SHP77 treated with DMSO at 0.1 percent for 48 hours (cell line): ENCODE measurements around the gene ZNF568.

Experiments used
- DNase-seq: peaks from one replicate; lab custom pipeline; 2025; lab: John Stamatoyannopoulos, UW

Gene ZNF568

DNA sequence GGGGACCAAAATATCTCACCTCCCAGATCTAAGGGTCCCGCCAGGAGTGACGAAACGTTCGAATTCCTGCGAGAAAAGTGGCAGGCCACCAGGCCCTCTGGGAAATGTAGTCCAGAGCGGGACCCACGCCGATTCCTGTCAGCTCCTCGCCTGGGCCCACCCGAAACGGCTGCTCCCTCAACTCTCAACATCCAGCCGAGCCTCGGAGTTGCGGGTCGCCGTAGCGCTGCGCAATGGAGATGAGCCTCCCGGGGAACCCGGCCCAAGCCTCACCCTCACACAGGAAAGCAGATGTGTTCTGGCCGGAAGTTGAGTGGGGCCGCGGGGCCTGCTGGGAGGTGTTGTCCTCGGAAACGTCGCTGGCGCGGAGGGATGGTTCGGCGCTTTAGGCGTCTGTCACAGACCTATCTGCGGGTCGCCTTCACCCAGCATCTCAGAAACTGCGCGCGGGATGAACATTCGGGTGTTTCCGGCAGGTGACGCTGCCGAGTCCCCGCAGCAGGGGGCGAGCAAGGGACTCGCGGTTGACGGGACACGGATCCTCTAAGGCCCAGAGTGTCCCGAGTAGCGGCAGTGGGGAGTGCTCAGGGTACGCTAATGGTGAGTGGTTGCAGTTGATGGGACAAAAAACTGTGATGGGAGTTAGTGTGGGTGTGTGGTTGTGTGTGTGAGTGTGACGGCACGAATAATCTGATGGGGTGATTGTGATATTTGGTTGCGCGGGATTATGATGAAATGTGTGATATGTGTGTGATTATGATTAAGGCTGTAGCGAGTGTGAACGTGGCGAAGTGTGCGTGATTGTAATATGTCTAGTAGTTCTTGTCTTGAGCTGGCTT, at the start of gene ZNF568, which contains the start of gene ZNF829:
TSS of gene ZNF568 (plus strand) at position 341 of the 839 bp plus-strand sequence. CDS start 6,439 bp downstream, outside the sequence.
TSS of gene ZNF829 (minus strand) at position 300 of the 839 bp plus-strand sequence. CDS start 1,124 bp downstream, outside the sequence.
- peak; percentile 72 for DNase-seq

DNA sequence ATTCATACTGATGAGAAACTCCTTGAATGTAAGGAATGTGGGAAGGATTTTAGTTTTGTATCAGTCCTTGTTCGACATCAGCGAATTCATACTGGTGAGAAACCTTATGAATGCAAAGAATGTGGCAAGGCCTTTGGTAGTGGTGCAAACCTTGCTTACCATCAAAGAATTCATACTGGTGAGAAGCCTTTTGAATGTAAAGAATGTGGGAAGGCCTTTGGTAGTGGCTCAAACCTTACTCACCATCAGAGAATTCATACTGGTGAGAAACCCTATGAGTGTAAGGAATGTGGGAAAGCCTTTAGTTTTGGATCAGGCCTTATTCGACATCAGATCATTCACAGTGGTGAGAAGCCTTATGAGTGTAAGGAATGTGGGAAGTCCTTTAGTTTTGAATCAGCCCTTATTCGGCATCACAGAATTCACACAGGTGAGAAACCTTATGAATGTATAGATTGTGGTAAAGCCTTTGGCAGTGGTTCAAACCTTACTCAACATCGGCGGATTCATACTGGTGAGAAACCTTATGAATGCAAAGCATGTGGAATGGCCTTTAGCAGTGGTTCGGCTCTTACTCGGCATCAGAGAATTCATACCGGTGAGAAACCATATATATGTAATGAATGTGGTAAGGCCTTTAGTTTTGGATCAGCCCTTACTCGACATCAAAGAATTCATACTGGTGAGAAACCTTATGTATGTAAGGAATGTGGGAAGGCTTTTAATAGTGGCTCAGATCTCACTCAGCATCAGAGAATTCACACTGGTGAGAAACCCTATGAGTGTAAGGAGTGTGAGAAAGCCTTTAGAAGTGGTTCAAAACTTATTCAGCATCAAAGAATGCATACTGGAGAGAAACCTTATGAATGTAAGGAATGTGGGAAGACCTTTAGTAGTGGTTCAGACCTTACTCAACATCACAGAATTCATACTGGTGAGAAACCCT, 38.9 kb upstream of the ZNF568 start:
- no peak for DNase-seq

GRCh38 chr19:36891768-36892357, 24.3 kb upstream of the ZNF568 start:
- no peak for DNase-seq

DNA sequence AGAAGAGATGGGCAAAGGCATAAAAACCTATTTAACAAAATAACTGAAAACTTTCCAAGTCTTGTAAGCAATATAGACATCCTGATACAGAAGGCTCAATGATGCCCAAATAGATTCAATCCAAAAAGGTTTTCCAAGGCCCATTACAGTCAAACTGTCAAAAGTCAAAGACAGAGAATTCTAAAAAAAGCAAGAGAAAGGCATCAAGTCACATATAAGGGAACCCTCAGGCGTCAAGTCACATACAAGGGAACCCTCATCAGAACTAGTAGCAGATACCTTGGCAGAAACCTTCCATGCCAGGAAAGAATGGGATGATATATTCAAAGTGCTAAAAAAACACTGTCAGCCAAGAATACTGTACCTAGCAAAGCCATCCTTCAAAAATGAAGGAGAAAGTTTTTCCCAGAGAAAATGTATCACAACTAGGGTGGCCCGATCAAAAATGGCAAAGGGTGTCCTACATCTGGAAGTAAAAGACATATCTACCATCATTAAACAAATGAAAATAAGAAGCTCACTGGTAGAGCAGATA, 21.2 kb upstream of the ZNF568 start:
- DNase-seq = no peak

- no peak for DNase-seq
Measured at GRCh38 chr19:36898422-36898821, 17.7 kb upstream of the ZNF568 start.

GRCh38 chr19:36916991-36917390, 859 bp downstream of the ZNF568 start:
- DNase-seq = no peak

- no peak for DNase-seq
Measured at GRCh38 chr19:36918090-36918489, 2.0 kb downstream of the ZNF568 start.

DNA sequence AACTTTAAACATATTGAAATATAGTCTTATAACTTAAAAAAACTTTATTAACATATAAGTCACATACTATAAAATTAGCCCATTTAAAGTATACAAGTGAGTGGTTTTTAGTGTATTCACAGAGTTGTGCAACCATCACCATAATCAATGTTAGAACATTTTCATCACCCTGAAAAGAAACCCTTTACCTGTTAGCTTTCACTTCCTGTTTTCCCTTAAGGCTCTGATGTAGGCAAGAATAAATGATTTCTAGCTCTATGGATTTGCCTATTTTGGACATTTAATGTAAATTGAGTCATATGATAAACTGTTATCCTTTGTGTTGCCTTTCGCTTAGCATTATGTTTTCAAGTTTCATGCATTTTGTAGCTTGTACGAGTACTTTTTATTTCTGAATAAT, 15.6 kb downstream of the ZNF568 start:
- no peak for DNase-seq

DNA sequence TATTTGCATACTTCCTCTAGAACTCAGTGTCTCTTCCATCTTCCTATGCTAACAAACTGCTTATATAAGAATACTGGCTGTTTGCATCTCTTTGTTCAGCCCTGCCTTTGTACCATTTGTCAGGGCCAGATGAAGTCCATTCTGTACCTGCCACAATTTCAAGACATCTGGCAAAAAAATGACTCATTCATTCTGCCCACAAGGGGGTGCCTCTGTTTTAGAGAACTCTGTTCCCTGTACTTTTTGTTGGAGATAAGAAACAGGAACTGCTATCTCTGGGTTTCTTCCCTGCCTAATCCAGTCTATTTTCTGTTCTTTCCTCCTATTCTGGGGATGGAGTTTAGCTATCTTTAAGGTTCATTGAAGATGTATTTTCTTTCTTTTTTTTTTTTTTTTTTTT, 23.0 kb downstream of the ZNF568 start:
- DNase-seq = no peak

DNA sequence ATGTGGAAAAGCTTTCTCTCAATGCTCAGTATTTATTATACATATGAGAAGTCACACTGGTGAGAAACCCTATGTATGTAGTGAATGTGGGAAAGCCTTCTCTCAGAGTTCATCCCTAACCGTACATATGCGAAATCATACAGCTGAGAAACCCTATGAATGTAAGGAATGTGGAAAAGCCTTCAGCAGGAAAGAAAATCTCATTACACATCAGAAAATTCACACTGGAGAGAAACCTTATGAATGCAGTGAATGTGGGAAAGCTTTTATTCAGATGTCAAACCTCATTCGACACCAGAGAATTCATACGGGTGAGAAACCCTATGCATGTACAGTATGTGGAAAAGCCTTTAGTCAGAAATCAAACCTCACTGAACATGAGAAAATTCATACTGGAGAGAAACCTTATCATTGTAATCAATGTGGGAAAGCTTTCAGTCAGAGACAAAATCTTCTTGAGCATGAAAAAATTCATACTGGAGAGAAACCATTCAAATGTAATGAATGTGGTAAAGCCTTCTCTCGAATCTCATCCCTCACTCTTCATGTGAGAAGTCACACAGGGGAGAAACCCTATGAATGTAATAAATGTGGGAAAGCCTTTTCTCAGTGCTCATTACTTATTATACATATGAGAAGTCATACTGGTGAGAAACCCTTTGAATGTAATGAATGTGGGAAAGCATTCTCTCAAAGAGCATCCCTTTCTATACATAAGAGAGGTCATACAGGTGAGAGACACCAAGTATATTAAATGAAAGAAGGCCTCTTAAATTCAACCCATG, 34.4 kb downstream of the ZNF568 start:
- no peak for DNase-seq

DNA sequence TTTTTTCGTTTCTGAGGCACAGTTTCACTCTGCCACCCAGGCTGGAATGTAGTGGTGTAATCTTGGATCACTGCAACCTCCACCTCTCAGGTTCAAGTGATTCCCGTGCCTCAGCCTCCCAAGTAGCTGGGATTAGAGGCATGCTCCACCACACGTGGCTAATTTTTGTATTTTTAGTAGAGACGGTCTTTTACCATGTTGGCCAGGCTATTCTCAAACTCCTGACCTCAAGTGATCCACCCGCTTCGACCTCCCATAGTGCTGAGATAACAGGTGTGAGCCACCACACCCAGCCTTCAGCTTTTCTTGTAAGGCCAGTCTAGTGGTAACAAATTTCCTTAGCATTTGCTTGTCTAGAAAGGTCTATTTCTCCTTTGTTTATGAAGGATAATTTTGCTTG, 46.2 kb downstream of the ZNF568 start:
- no peak for DNase-seq

GRCh38 chr19:36963280-36963679, 47.1 kb downstream of the ZNF568 start:
- DNase-seq = peak; percentile 89

- DNase-seq = no peak
Measured at GRCh38 chr19:36972571-36972970, 56.4 kb downstream of the ZNF568 start.

DNA sequence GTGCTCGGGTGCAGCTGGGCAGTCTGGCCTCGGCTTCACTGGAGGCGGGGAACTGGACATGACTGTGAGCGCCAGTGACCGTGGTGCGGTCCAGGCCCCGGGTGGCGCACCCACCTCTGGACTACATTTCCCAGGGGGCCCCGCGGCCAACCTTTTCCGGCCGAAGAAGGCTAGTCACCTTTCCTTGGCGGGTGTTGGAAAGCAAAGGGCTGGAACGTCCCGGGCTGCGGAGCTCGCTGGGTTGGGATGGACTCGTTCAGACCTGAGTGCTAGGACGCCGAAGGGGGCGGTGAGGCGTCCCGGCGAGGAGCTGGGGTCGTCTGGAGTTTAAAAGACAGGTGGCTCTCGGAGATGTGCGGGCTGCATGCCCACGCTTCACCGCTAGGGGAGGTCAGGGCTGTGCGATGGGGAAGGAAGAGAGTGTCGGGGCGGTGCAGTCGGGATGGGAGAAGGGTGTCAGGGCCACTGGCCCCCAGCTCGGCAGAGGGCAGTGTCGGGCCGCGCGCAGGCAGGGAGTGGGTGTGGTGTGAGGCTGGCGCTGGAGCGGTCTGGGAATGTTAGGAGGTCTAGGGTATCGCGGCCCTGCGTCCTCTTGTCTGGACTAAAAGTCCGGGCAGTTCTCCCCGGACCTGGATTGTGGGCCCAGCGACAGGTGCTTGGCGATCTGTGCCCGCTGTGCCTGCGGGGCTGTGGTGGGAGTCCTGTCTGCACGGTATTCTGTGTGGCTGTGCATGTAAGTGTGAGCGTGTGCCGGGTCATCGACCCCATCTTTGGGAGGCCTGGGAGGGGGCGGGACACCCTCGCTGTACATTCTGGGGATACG, 57.1 kb downstream of the ZNF568 start:
- no peak for DNase-seq

GRCh38 chr19:36973844-36974195, 57.7 kb downstream of the ZNF568 start:
- no peak for DNase-seq

DNA sequence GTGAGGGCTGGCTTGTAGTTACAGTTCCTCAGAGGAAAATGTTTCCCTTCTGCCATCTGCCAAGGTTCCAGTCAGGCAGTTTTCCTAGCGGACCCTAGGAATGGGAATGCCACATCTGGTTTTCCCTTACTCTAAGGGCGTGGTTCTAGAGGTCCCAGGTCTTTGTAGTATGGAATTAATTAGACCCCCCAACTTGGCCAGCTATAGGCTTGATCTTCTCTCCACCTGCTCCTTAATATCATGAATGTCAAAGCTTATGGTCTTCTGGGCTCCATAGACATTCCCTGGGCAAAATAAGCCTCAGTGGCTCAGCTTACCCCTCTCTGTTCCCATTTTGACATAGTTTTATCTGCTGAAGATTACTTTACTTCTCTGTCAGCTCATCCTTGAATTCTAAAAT, 70.0 kb downstream of the ZNF568 start:
- DNase-seq = no peak

GRCh38 chr19:36986601-36987000, 70.5 kb downstream of the ZNF568 start:
- peak; percentile 85 for DNase-seq

- DNase-seq = peak; percentile 69
Measured at GRCh38 chr19:36987091-36987490, 71.0 kb downstream of the ZNF568 start.

- no peak for DNase-seq
Measured at GRCh38 chr19:36997152-36997842, 81.2 kb downstream of the ZNF568 start.

DNA sequence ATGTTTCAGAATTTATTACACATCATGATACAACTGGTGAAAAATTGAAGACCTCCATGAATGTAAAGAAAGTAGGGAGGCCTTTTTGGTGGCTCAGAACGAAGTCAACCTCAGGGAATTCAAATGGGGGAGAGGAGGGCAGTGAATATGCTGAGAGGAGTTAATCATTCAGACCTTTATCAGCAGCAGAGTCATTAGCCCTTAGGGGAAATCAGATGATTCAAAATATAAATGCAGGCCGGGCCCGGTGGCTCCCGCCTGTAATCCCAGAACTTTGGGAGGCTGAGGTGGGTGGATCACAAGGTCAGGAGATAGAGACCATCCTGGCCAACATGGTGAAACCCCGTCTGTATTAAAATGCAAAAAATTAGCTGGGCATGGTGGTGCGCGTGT, 81.7 kb downstream of the ZNF568 start:
- DNase-seq = no peak
